Activated CD4-positive, alpha-beta T cell treated with anti-CD3 and anti-CD28 coated beads, Interleukin-2, amount 50 U/mL, for 24 hours (primary cell): ENCODE data around the gene PPP2R5B.
"Not testable (repeated sequence)": the region's sequence is repeated elsewhere in the genome, so short reads cannot be mapped to it uniquely, and the experiment has no call there.

Experiments used
- DNase-seq, 2 donors: peaks; one replicate each; pipeline ENCODE4 v3.0.0-alpha.2; 2020; ENCODE audit warnings: low read depth in 1 of 2, low spot score in 1 of 2

The PPP2R5B gene

GRCh38 chr11:64974124-64974523 lies 49.6 kb downstream of the PPP2R5B start:
- DNase-seq: no peak

DNA sequence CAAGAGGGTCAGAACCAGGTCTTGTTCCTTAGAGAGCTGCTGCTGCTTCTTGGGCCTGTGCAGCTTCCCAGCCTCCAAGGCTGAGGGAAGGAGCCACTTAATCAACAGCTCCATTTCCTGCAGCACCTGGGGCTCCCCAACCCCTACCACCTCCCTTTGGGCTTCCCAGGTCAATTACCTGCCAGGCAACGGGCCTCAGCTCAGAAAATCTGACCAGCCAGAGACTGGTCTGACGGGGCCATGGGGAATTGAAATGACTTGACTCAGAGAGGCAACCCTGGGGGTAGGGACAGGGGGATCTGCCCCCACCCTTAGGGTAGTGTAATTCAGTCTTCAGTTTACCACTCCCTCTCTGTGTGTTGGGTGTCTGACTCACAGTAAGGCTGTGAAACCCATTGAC lies 52.2 kb downstream of the PPP2R5B start:
- no peak for DNase-seq

DNA sequence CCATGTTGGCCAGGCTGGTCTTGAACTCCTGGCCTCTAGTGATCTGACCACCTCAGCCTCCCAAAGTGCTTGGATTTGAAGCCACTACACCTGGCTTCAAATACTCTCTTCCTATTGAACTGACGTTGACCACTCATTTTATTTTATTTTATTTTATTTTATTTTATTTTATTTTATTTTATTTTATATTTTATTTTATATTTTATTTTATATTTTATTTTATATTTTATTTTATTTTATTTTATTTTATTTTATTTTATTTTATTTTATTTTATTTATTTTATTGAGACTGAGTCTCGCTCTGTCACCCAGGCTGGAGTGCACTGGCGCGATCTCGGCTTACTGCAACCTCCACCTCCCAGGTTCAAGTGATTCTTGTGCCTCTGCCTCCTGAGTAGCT lies 58.9 kb downstream of the PPP2R5B start:
- DNase-seq: not testable (repeated sequence)
